Transverse colon (tissue), 4 donors: ENCODE measurements around the gene HHIPL2. TPM values are rescaled to one million over a fixed set of nuclear protein-coding genes. Genes with fewer than 3 reads are reported as not detected.

ENCODE experiments used
- DNase-seq: peaks from one replicate; pipeline ENCODE4 v3.0.0-alpha.2; 2019
- H3K27ac ChIP-seq, 4 donors: fragments of 200-600 bp; sonication (generic); 2 replicates each; pipeline ENCODE4 v1.5.1; 2016 to 2018; ENCODE audit warnings: inconsistent platforms in 4 of 4
- H3K27me3 ChIP-seq: fragments of 200-600 bp; sonication (generic); 2 replicates; pipeline ENCODE4 v1.5.1; 2017; ENCODE audit warnings: inconsistent platforms
- H3K36me3 ChIP-seq, 4 donors: fragments of 200-600 bp; sonication (generic); 2 replicates each; pipeline ENCODE4 v1.5.1; 2017 to 2019; ENCODE audit warnings: inconsistent platforms in 4 of 4
- H3K4me1 ChIP-seq, 4 donors: fragments of 200-600 bp; sonication (generic); 2 replicates each; pipeline ENCODE4 v1.5.1; 2017 to 2020; ENCODE audit warnings: inconsistent platforms in 4 of 4
- H3K4me3 ChIP-seq, 4 donors: fragments of 200-600 bp; sonication (generic); 1 replicate in 1 of 4; 2 replicates in 3 of 4; pipeline versions ENCODE4 v1.5.1 to v1.6.1; 2017 to 2019; ENCODE audit warnings: inconsistent platforms in 4 of 4
- H3K9me3 ChIP-seq, 2 donors: fragments of 200-600 bp; sonication (generic); 2 replicates each; pipeline ENCODE4 v1.5.1; 2017 to 2019; ENCODE audit warnings: inconsistent platforms in 2 of 2
- CTCF ChIP-seq, 5 experiments: fragments of 200-600 bp in 3 of 5; fragments of 450-650 bp in 2 of 5; sonication (generic) in 3 of 5; IDR thresholded peaks; 1 replicate in 2 of 5; 2 replicates in 3 of 5; pipeline ENCODE4 v1.5.1; 2016 to 2017; ENCODE audit warnings: antibody characterized with exemption in 5 of 5, inconsistent platforms in 3 of 5, mild to moderate bottlenecking in 2 of 5, moderate library complexity in 1 of 5
- EP300 ChIP-seq: sonication (generic); formaldehyde crosslinking; IDR thresholded peaks from one replicate; pipeline ENCODE4 v1.6.1; 2017; ENCODE audit warnings: antibody characterized with exemption, low read depth
- POLR2A ChIP-seq: fragments of 450-650 bp; IDR thresholded peaks from one replicate; pipeline ENCODE4 v1.6.1; 2016; ENCODE audit warnings: antibody characterized with exemption, mild to moderate bottlenecking, moderate library complexity
- POLR2AphosphoS5 ChIP-seq, 3 donors: sonication (generic); formaldehyde crosslinking; IDR thresholded peaks; one replicate each; pipeline ENCODE4 v1.6.1; 2016; ENCODE audit warnings: antibody characterized with exemption in 3 of 3
- WGBS, 2 donors: methylation state at CpG; one replicate each; pipeline ENCODE4 v1.1.5; 2018; ENCODE audit warnings: low coverage in 1 of 2; 5-methylcytosine and 5-hydroxymethylcytosine counted together
- in situ Hi-C, 4 donors: fragments of 200-750 bp; cut with MboI; loops; one replicate each; pipeline versions ENCODE4 v1.15.0 to v1.15.1; 2017; ENCODE audit warnings: low sequenced_read_pairs in 3 of 4, low pct_ligation_motif_present in 1 of 4, low pct_unique_long_range_greater_than_20kb in 1 of 4
- intact Hi-C: fragments of 100-400 bp; cut with DNase I; formaldehyde crosslinking; loops from one replicate; pipeline ENCODE4 v1.15.1; 2023; ENCODE audit warnings: low total_unique reads
- total RNA-seq, 4 donors: library from RNA; depleted of rRNA; stranded (reverse); fragments of >200 nt; gene quantifications; one replicate each; pipeline ENCODE4 v1.1.0, GENCODE V29; 2016

The HHIPL2 gene
- total RNA-seq, 4 donors from 2014 or later = 0.32 to 0.41 TPM; not detected in 2

DNA sequence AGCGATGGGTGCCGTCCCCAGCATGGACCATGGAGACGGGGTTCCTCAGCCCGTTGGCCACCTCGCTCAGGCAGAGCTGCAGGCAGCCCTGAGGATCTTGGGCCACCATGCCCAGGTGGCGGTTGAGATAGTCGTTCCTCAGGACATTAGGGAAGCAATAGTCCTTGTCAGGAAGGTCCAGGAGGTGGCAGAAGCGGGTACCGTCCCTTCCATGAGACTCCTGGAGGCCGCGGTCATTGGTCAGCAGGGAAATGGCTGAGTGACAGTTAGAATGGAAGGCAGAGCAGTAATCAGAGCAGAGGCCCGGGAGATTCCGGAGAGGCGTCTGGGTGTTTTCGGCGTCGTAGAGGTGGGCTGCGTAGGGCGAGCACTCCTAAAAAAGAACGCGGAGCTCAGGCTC is 4.1 kb downstream of the HHIPL2 start:
- 87 to 91% methylated on average over 8 to 16 of the region's 21 CpGs for WGBS, 2 donors
- DNase-seq = no peak
- Histone ChIP-seq H3K27me3 (peaks cover 29% of the 10 kb centered on the region), H3K4me3 (no peak overlapping the region), H3K4me1 (no peaks in the 10 kb centered on the region), H3K9me3 (no peaks in the 10 kb centered on the region), H3K27ac (no peak overlapping the region), H3K36me3 (no peaks in the 10 kb centered on the region)
- TF ChIP-seq POLR2AphosphoS5 (IDR thresholded peaks at IDR 0.05) (no peak), EP300 (no peak), CTCF (IDR thresholded peaks at IDR 0.05) (no peak), POLR2A (no peak)
- intact Hi-C loops (no loop called here), in situ Hi-C loops (no loop called here)

- intact Hi-C loops = no loop called here
- 46% methylated on average over 2 of the region's 2 CpGs; no CpG with 5 or more reads in 1 of the 2 donors for WGBS, 2 donors
Observed at GRCh38 chr1:222540598-222540995, 7.3 kb downstream of the HHIPL2 start.

GRCh38 chr1:222539951-222540597 is 7.8 kb downstream of the HHIPL2 start:
- H3K4me1 ChIP-seq = no peaks in the 10 kb centered on the region
- TF ChIP-seq EP300 = no peak
- no peak for TF ChIP-seq POLR2A
- TF ChIP-seq CTCF (IDR thresholded peaks at IDR 0.05) = no peak
- no peak for TF ChIP-seq POLR2AphosphoS5 (IDR thresholded peaks at IDR 0.05)
- intact Hi-C loops = no loop called here
- no peak overlapping the region for H3K4me3 ChIP-seq
- H3K36me3 ChIP-seq = no peaks in the 10 kb centered on the region
- DNase-seq = no peak
- in situ Hi-C loops = no loop called here
- H3K9me3 ChIP-seq = no peaks in the 10 kb centered on the region
- 81 to 90% methylated on average over 4 to 16 of the region's 16 CpGs for WGBS, 2 donors
- H3K27me3 ChIP-seq = peaks cover 10% of the 10 kb centered on the region
- H3K27ac ChIP-seq = no peak overlapping the region

More at GRCh38 chr1:222540598-222540995, 7.3 kb downstream of the HHIPL2 start:
- no peaks in the 10 kb centered on the region for H3K4me1 ChIP-seq
- H3K27ac ChIP-seq = no peak overlapping the region
- TF ChIP-seq POLR2A (no peak), EP300 (no peak), CTCF (IDR thresholded peaks at IDR 0.05) (no peak), POLR2AphosphoS5 (IDR thresholded peaks at IDR 0.05) (no peak)
- H3K36me3 ChIP-seq = no peaks in the 10 kb centered on the region
- peaks cover 15% of the 10 kb centered on the region for H3K27me3 ChIP-seq
- H3K9me3 ChIP-seq = no peaks in the 10 kb centered on the region
- in situ Hi-C loops = no loop called here
- H3K4me3 ChIP-seq = no peak overlapping the region
- no peak for DNase-seq

DNA sequence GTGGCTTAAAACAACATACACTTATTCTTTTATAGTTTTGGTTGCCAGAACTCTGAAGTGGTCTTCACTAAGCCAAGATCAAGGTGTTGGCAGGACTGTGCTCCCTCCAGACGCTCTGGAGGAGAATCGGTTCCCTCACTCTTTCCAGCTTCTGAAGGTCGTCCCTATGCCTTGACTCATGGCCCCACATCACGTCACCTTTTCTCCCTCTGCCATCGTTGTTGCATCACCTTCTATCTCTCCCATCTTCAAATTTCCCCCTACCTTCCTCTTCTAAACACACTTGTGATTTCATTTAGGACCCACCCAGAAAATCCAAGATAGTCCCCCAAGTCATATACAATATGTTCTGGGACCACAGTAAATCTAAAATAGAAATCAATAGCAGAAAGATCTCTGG is 12.4 kb downstream of the HHIPL2 start:
- intact Hi-C loops = no loop called here
- 81 to 84% methylated on average over 5 of the region's 5 CpGs for WGBS, 2 donors

More for the DNA sequence above, 12.4 kb downstream of the HHIPL2 start:
- TF ChIP-seq POLR2A = no peak
- TF ChIP-seq EP300 = no peak
- TF ChIP-seq CTCF (IDR thresholded peaks at IDR 0.05) = no peak
- no peak for TF ChIP-seq POLR2AphosphoS5 (IDR thresholded peaks at IDR 0.05)
- H3K27ac ChIP-seq = no peak overlapping the region
- no peak overlapping the region for H3K4me3 ChIP-seq
- H3K27me3 ChIP-seq = no peaks in the 10 kb centered on the region
- H3K4me1 ChIP-seq = no peaks in the 10 kb centered on the region
- no peaks in the 10 kb centered on the region for H3K36me3 ChIP-seq
- DNase-seq = no peak
- in situ Hi-C loops = no loop called here
- no peaks in the 10 kb centered on the region for H3K9me3 ChIP-seq
